ENCODE results near the gene RHBDL2. TPM values are rescaled to one million over a fixed set of nuclear protein-coding genes. Genes with fewer than 3 reads are reported as not detected.

RHBDL2 gene
- total RNA-seq, 4 donors from 2014 or later, result not detected

DNA sequence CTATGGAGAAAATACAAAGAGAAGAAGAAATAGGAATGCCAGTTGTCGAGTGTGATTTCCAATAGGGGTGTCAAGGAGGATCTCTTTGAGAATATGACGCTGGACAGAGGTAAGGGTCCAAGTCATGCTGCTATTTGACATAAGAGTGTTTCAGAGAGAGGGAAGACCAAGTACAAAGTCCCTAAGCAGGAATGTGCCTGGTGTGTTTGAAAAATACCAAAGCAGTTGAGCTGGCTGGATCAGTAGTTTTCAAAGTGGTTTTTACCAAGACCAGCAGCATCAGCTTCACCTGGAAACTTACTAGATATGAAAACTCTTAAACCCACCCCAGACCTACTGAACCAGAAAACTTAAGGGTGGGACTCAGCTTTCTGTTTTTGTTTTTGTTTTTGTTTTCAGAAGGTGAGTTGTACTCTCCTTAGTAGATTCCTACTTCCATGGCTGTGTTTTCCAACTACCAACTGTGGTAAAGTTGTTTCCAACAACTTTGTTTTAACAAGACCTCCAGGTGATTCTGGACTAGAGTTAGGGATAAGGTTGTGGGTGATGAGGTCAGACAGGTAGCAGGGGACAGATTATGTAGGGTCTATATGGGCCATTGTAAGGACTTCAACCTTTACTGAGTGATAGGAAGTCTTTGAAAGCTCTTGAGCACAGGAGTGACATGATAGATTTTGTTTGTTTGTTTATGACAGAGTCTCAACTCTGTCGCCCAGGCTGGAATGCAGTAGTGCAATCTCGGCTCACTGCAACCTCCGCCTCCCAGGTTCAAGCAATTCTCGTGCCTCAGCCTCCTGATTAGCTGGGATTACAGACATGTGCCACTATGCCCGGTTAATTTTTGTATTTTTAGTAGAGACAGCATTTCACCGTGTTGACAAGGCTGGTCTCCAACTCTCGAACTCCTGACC lies 53.0 kb downstream of the RHBDL2 start:
- DNase-seq (ENCODE audit: extremely low spot score), result no peak
- Histone ChIP-seq H3K4me3 (no peak overlapping the region), H3K9me3 (no peaks in the 10 kb centered on the region), H3K27ac (replicated peaks in 1 of 4) (no peak overlapping the region), H3K36me3 (no peaks in the 10 kb centered on the region), H3K27me3 (no peaks in the 10 kb centered on the region), H3K4me1 (no peaks in the 10 kb centered on the region)
- intact Hi-C loops (cut with DNase I), result no loop called here
- WGBS, result 89% methylated on average over 9 of the region's 9 CpGs
- TF ChIP-seq, protein P1, sequence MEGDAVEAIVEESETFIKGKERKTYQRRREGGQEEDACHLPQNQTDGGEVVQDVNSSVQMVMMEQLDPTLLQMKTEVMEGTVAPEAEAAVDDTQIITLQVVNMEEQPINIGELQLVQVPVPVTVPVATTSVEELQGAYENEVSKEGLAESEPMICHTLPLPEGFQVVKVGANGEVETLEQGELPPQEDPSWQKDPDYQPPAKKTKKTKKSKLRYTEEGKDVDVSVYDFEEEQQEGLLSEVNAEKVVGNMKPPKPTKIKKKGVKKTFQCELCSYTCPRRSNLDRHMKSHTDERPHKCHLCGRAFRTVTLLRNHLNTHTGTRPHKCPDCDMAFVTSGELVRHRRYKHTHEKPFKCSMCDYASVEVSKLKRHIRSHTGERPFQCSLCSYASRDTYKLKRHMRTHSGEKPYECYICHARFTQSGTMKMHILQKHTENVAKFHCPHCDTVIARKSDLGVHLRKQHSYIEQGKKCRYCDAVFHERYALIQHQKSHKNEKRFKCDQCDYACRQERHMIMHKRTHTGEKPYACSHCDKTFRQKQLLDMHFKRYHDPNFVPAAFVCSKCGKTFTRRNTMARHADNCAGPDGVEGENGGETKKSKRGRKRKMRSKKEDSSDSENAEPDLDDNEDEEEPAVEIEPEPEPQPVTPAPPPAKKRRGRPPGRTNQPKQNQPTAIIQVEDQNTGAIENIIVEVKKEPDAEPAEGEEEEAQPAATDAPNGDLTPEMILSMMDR (IDR thresholded peaks at IDR 0.05), result no peak
- TF ChIP-seq EP300 (IDR thresholded peaks at IDR 0.05) (no peak), POLR2AphosphoS5 (IDR thresholded peaks at IDR 0.05) (no peak), POLR2A (IDR thresholded peaks at IDR 0.05; ENCODE audit: low read depth) (no peak)

DNA sequence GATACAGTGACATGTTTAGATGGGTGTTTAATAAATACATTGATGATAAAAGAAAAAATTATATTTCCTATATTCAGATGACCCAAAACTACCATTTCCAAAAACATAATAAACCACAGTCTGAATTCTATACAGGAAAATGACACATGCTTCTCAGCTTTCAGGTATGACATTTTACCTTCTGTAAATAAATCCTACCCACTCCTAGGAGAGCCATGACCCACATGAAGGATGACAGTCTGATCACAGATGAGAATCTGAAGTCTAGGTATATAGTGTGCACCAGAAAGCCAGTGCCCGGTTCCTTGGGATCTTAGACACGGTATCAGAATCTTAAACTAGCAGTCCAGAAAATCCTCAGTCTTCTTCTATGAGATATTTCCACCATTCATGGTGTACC lies 56.5 kb downstream of the RHBDL2 start:
- no peaks in the 10 kb centered on the region for H3K9me3 ChIP-seq
- intact Hi-C loops (cut with DNase I), result no loop called here
- no peaks in the 10 kb centered on the region for H3K4me1 ChIP-seq
- H3K4me3 ChIP-seq, result no peak overlapping the region
- 100% methylated on average over 2 of the region's 2 CpGs for WGBS
- H3K27me3 ChIP-seq, result no peaks in the 10 kb centered on the region
- no peak for DNase-seq (ENCODE audit: extremely low spot score)
- no peaks in the 10 kb centered on the region for H3K36me3 ChIP-seq
- H3K27ac ChIP-seq (replicated peaks in 1 of 4), result no peak overlapping the region
- no peak for TF ChIP-seq POLR2AphosphoS5 (IDR thresholded peaks at IDR 0.05)

DNA sequence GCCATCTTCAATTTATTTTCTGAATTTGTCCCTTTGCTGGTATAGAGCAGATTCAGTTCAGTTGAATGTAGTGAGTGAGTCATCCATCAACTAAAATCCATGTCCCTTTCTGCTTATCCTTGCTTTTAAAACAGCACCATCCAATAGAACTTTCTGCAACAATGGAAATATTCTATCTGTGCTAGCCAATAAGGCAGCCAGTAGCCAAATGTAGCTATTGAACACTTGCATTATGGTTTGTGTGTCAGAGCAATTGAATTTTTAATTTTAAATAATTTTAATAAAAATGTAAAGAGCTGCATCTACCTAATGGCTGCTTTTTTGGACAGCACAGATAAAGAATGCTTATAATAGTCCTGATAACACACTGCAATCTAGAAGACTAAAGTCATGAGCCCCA lies 60.1 kb downstream of the RHBDL2 start, which contains the start of gene GJA9:
GJA9 (minus strand) TSS at position 101 of the 400 bp plus-strand sequence. CDS start 5,489 bp downstream, outside the sequence.
- Histone ChIP-seq H3K27me3 (no peaks in the 10 kb centered on the region), H3K27ac (replicated peaks in 1 of 4) (no peak within 1 kb of the TSS), H3K9me3 (no peaks in the 10 kb centered on the region), H3K4me1 (no peaks in the 10 kb centered on the region), H3K4me3 (no peak within 1 kb of the TSS), H3K36me3 (no peaks in the 10 kb centered on the region)
- intact Hi-C loops (cut with DNase I), result no loop called here
- no peak for DNase-seq (ENCODE audit: extremely low spot score)
- TF ChIP-seq POLR2AphosphoS5 (IDR thresholded peaks at IDR 0.05), result no peak
- TF ChIP-seq POLR2A (IDR thresholded peaks at IDR 0.05; ENCODE audit: low read depth), result no peak
- TF ChIP-seq EP300 (IDR thresholded peaks at IDR 0.05), result no peak
- TF ChIP-seq, protein P1 (IDR thresholded peaks at IDR 0.05), result no peak

DNA sequence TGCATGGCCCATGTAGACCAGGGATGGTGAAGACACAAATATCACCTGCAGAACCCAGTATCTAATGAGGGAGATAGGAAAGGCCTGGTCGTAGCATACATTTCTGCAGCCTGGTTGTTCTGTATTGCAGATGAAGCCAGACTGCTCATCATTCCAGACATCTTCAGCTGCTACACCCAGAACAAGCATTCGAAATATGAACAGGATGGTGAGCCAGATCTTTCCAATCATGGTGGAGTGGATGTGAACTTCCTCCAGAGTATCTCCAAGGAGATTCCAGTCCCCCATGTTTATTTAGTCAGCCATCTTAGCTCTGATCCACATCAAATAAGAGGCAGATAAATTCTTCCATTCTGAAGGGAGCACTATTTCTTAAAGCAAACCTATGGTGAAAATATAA lies 65.8 kb downstream of the RHBDL2 start:
- Histone ChIP-seq H3K4me1 (peaks cover 18 to 25% (median 19%) of the 10 kb centered on the region in 4 donors), H3K9me3 (no peaks in the 10 kb centered on the region), H3K27ac (replicated peaks in 1 of 4) (no peak overlapping the region), H3K27me3 (no peaks in the 10 kb centered on the region), H3K36me3 (no peaks in the 10 kb centered on the region), H3K4me3 (no peak overlapping the region)
- no peak for DNase-seq (ENCODE audit: extremely low spot score)
- intact Hi-C loops (cut with DNase I), result loop anchor here (10.0 kb wide), 1 partner anchor 209 kb away; no protein-coding TSS in a partner anchor
- WGBS, result 82% methylated on average over 2 of the region's 2 CpGs
- no peak for TF ChIP-seq POLR2AphosphoS5 (IDR thresholded peaks at IDR 0.05)
- TF ChIP-seq, protein P1 (IDR thresholded peaks at IDR 0.05), result no peak
- TF ChIP-seq POLR2A (IDR thresholded peaks at IDR 0.05; ENCODE audit: low read depth), result no peak
- TF ChIP-seq EP300 (IDR thresholded peaks at IDR 0.05), result no peak
